Upper lobe of right lung (tissue), 1 donor: Measurements from ENCODE around the gene ADGRD2. TPM values are rescaled to one million over a fixed set of nuclear protein-coding genes. Genes with fewer than 3 reads are reported as not detected.
"Not testable (repeated sequence)": the region's sequence is repeated elsewhere in the genome, so short reads cannot be mapped to it uniquely, and the experiment has no call there.

Source experiments
- ATAC-seq: fragments of 200-7000 bp; cut with Tn5 transposase; one replicate; pipeline ENCODE4 v1.9.1; 2020; ENCODE audit warnings: mild to moderate bottlenecking, moderate library complexity
- DNase-seq: peaks from one replicate; pipeline ENCODE4 v3.0.0-alpha.2; 2020
- H3K27ac ChIP-seq: fragments of 200-600 bp; one replicate; pipeline ENCODE4 v1.8.0; 2022
- H3K27me3 ChIP-seq: fragments of 200-600 bp; one replicate; pipeline ENCODE4 v1.8.0; 2022; ENCODE audit warnings: mild to moderate bottlenecking
- H3K36me3 ChIP-seq: fragments of 200-600 bp; one replicate; pipeline ENCODE4 v1.8.0; 2022
- H3K4me1 ChIP-seq: fragments of 200-600 bp; one replicate; pipeline ENCODE4 v1.8.0; 2022
- H3K4me3 ChIP-seq: fragments of 200-600 bp; one replicate; pipeline ENCODE4 v1.8.0; 2022; ENCODE audit warnings: mild to moderate bottlenecking
- H3K9me3 ChIP-seq: fragments of 200-600 bp; one replicate; pipeline ENCODE4 v1.8.0; 2022
- CTCF ChIP-seq: fragments of 200-600 bp; IDR thresholded peaks from one replicate; pipeline ENCODE4 v1.8.0; 2022; ENCODE audit warnings: antibody characterized with exemption
- intact Hi-C: fragments of 100-400 bp; cut with DNase I; formaldehyde crosslinking; loops from one replicate; pipeline ENCODE4 v1.11.0; 2022
- total RNA-seq: library from RNA; stranded (reverse); fragmentation: NEBNext Ultra II Directional; extraction: Animal tissue kit (Norgen Biotek cat#: 25700); gene quantifications from one replicate; pipeline ENCODE4 v1.2.1, GENCODE V29; 2021
- donor health status: DM: no; HTN: yes; CAD: no; lungs with severe emphysema.

ADGRD2 gene
- total RNA-seq, 1 donor from 2014 or later: not detected

GRCh38 chr9:124420991-124421543 lies 29.2 kb upstream of the ADGRD2 start:
- Histone ChIP-seq H3K4me1 (no peaks in the 10 kb centered on the region), H3K36me3 (no peaks in the 10 kb centered on the region), H3K27ac (no peak overlapping the region), H3K4me3 (no peak overlapping the region), H3K9me3 (no peaks in the 10 kb centered on the region), H3K27me3 (no peaks in the 10 kb centered on the region)
- no peak for TF ChIP-seq CTCF
- DNase-seq: no peak
- intact Hi-C loops: no loop called here
- ATAC-seq: no peak

DNA sequence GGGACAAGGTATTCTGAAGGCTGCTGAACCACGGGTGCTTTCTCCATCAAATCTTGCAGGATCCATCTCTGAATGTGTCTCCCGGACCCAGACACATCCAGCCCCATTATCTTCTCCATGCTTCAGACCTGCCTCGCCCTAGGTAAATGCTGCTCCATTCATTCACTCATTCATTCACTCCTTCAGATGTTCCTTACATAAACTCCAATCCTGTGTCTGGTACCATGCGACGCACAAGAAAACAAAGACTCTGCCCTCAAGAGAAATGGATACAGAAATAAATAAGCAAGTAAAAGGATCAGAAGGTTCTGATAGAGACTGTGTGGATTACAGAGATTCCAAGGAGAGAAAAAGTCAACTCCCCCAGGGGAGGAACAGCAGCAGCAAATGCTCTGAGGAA lies 27.1 kb upstream of the ADGRD2 start:
- H3K9me3 ChIP-seq: no peaks in the 10 kb centered on the region
- DNase-seq (no peak), ATAC-seq (no peak)
- H3K4me3 ChIP-seq: no peak overlapping the region
- no peaks in the 10 kb centered on the region for H3K4me1 ChIP-seq
- H3K27me3 ChIP-seq: no peaks in the 10 kb centered on the region
- no peaks in the 10 kb centered on the region for H3K36me3 ChIP-seq
- intact Hi-C loops: no loop called here
- no peak for TF ChIP-seq CTCF
- no peak overlapping the region for H3K27ac ChIP-seq

- no peak overlapping the region for H3K4me3 ChIP-seq
- intact Hi-C loops: no loop called here
- ATAC-seq (no peak), DNase-seq (no peak)
- H3K27me3 ChIP-seq: no peaks in the 10 kb centered on the region
- no peaks in the 10 kb centered on the region for H3K4me1 ChIP-seq
- H3K9me3 ChIP-seq: no peaks in the 10 kb centered on the region
- no peak for TF ChIP-seq CTCF
- H3K36me3 ChIP-seq: no peaks in the 10 kb centered on the region
- no peak overlapping the region for H3K27ac ChIP-seq
Observed at GRCh38 chr9:124423591-124423990, 26.7 kb upstream of the ADGRD2 start.

GRCh38 chr9:124425733-124426132 lies 24.5 kb upstream of the ADGRD2 start:
- DNase-seq, H3K27me3 ChIP-seq, H3K9me3 ChIP-seq, ATAC-seq, H3K4me1 ChIP-seq, H3K27ac ChIP-seq, intact Hi-C loops, H3K4me3 ChIP-seq, H3K36me3 ChIP-seq: not testable (repeated sequence)

DNA sequence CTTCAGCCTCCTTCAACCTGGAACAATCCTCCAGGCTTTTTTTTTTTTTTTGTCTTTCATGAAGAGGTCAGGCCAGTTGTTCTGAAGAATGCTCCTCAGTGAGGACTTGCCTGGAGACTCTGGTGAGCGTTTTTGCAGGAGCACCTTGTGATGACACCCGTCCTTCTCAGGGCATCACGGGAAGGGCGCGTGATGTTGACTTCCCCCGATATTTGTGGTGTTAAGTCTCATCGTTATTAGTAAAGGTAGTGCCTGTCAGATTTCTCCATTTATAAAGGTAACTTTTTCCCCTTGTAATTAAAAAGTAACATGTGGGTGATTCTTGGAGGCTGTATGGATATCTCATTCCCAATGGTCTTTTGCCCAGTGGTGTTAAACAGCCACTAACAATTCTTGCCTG lies 23.9 kb upstream of the ADGRD2 start:
- Histone ChIP-seq H3K27ac (no peak overlapping the region), H3K9me3 (no peaks in the 10 kb centered on the region), H3K4me1 (no peaks in the 10 kb centered on the region), H3K36me3 (no peaks in the 10 kb centered on the region), H3K27me3 (no peaks in the 10 kb centered on the region), H3K4me3 (no peak overlapping the region)
- ATAC-seq (no peak), DNase-seq (no peak)
- no peak for TF ChIP-seq CTCF
- intact Hi-C loops: no loop called here

DNA sequence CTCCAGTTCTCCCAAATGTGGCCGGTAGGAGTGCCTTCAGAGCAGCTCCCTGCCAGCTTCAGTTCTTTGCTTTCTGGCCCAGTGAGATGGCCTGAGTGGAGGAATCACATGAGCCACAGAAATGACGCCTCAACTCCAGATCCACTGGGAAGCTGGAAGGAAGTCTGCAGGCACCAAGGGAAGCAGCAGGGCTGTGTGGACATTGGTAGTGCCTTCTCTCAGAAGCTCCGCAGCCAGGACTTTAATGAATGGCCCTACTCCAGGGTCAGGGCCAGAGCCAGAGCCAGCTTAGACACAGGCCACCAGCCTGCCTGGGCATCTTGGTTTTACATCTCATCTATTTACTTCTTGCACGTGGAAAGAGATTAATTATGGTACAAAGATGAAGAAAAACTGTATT lies 23.0 kb upstream of the ADGRD2 start:
- DNase-seq: no peak
- TF ChIP-seq CTCF: no peak
- no peak for ATAC-seq
- Histone ChIP-seq H3K36me3 (no peaks in the 10 kb centered on the region), H3K27me3 (no peaks in the 10 kb centered on the region), H3K4me1 (no peaks in the 10 kb centered on the region), H3K27ac (no peak overlapping the region), H3K9me3 (no peaks in the 10 kb centered on the region), H3K4me3 (no peak overlapping the region)
- intact Hi-C loops: no loop called here
